ENCODE results near the gene CARD16. TPM values are rescaled to one million over a fixed set of nuclear protein-coding genes. Genes with fewer than 3 reads are reported as not detected.

CARD16 gene
- total RNA-seq, 6 experiments from 2014 or later, result 6.4 to 11.2 (median 9.4) TPM

DNA sequence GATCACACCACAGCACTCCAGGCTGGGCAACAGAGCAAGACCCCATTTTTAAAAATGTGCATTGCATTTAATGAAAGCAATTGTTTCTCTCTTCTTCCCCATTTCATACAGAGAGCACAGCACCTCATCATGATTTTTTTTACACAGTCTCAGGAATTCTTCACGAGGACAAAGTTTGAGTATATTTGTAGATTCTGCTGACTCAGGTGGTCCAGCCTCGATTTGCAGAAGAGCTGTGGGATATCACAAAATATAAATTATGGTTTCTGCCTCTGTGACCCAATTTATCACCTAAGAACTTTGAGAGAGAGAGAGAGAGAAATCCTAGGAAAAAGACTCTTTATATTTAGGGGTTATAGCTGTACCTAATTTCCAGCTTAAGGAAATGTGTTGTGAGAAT lies 42.0 kb downstream of the CARD16 start:
- TF ChIP-seq, protein P1, sequence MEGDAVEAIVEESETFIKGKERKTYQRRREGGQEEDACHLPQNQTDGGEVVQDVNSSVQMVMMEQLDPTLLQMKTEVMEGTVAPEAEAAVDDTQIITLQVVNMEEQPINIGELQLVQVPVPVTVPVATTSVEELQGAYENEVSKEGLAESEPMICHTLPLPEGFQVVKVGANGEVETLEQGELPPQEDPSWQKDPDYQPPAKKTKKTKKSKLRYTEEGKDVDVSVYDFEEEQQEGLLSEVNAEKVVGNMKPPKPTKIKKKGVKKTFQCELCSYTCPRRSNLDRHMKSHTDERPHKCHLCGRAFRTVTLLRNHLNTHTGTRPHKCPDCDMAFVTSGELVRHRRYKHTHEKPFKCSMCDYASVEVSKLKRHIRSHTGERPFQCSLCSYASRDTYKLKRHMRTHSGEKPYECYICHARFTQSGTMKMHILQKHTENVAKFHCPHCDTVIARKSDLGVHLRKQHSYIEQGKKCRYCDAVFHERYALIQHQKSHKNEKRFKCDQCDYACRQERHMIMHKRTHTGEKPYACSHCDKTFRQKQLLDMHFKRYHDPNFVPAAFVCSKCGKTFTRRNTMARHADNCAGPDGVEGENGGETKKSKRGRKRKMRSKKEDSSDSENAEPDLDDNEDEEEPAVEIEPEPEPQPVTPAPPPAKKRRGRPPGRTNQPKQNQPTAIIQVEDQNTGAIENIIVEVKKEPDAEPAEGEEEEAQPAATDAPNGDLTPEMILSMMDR (IDR thresholded peaks at IDR 0.05), result no peak
- no peaks in the 10 kb centered on the region; the same call in 1 of the 2 replicates for H3K27me3 Mint-ChIP-seq (ENCODE audit: insufficient read depth)
- H3K36me3 Mint-ChIP-seq (ENCODE audit: low read depth), result peaks cover 5% of the 10 kb centered on the region
- H3K4me3 Mint-ChIP-seq, result no peak overlapping the region
- peaks cover 4% of the 10 kb centered on the region; the same call in 1 of the 2 replicates for H3K9me3 Mint-ChIP-seq
- no peak for DNase-seq
- H3K4me1 Mint-ChIP-seq (ENCODE audit: low read depth), result peaks cover 25% of the 10 kb centered on the region
- no peak overlapping the region for H3K27ac Mint-ChIP-seq

DNA sequence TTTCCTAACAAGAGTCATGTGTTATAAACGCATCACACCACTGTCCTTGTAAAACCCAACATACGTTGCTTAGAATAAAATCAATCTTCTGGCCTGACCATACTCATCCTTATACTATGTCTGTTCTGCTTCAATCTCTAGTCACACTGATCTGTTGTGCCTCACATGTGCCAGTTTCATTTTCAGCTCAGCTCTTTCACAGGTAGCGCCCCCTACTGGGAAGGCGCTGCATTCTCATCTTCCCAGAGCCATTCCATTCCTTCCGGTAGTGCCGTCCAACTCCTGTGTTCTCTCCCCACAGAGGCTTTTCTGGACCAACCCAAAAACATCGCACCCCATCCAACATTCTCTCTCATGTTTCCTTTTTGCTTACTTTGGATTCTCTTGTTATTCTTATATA lies 44.3 kb downstream of the CARD16 start:
- Mint-ChIP-seq H3K27me3 (ENCODE audit: insufficient read depth) (no peaks in the 10 kb centered on the region; the same call in 1 of the 2 replicates), H3K36me3 (ENCODE audit: low read depth) (peaks cover 5% of the 10 kb centered on the region), H3K27ac (no peak overlapping the region), H3K9me3 (peaks cover 4% of the 10 kb centered on the region; the same call in 1 of the 2 replicates), H3K4me1 (ENCODE audit: low read depth) (peaks cover 25% of the 10 kb centered on the region), H3K4me3 (no peak overlapping the region)
- DNase-seq, result no peak
- TF ChIP-seq, protein P1 (IDR thresholded peaks at IDR 0.05), result peak; percentile 68

DNA sequence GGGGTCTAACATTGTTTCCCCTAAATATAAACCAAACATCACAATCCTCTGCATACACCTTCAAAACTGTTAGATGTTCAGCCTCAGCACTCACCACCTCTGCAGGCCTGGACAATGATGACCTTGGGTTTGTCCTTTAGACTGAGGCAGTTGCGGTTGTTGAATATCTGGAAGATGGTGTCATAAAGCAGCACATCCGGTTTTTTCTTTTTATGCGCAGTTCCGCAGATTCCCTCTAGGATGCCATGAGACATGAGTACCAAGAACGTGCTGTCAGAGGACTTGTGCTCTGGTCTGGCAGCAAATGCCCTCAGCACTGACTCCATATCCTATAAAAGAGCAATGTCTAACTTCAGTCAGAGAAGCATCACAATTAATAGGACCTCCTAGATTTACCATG lies 45.0 kb downstream of the CARD16 start:
- Mint-ChIP-seq H3K27me3 (ENCODE audit: insufficient read depth) (no peaks in the 10 kb centered on the region; the same call in 1 of the 2 replicates), H3K9me3 (peaks cover 4% of the 10 kb centered on the region; the same call in 1 of the 2 replicates), H3K4me1 (ENCODE audit: low read depth) (peaks cover 19% of the 10 kb centered on the region), H3K27ac (no peak overlapping the region), H3K36me3 (ENCODE audit: low read depth) (peaks cover 5% of the 10 kb centered on the region), H3K4me3 (no peak overlapping the region)
- DNase-seq, result no peak
- TF ChIP-seq, protein P1 (IDR thresholded peaks at IDR 0.05), result no peak

DNA sequence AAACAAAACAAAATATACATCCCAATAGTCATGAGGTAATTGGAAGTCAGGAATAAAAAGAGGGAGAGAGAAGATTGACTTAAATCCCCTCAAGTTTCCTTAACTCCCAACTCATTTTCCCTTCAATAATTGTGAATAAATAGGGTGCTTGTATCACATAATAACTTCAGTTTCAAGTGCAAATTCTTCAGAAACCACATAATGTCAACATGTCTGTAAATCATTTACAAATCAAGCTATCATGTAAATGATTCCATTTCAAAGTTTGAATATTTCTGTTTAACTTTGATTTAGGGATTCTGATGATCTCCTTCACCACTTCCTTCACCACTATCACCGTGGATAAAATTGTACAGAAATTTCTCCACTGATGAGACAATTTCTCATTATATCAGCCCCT lies 45.4 kb downstream of the CARD16 start:
- Mint-ChIP-seq H3K9me3 (peaks cover 4% of the 10 kb centered on the region; the same call in 1 of the 2 replicates), H3K27ac (no peak overlapping the region), H3K4me3 (no peak overlapping the region), H3K36me3 (ENCODE audit: low read depth) (peaks cover 5% of the 10 kb centered on the region), H3K4me1 (ENCODE audit: low read depth) (peaks cover 14% of the 10 kb centered on the region), H3K27me3 (ENCODE audit: insufficient read depth) (no peaks in the 10 kb centered on the region; the same call in 1 of the 2 replicates)
- TF ChIP-seq, protein P1 (IDR thresholded peaks at IDR 0.05), result no peak
- DNase-seq, result no peak

DNA sequence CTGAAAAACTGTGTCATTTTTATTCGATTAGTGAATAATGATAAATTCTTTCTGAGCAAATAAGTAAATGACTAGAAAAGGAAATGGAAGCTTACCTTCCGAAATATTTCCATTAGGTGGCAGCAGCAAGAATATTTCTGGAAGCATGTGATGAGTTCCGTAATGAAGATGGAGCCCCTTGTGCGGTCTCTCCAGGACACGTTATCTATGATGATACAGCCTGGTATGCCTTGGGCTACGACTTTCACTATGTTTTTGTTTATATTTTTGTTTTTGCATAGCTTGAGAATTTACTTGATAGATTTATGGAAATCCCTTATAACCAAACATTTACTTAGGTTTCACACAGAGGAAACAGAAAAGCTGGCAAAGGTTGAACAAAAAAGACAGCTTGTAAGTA lies 47.8 kb downstream of the CARD16 start:
- Mint-ChIP-seq H3K9me3 (peaks cover 4% of the 10 kb centered on the region; the same call in 1 of the 2 replicates), H3K27ac (no peak overlapping the region), H3K27me3 (ENCODE audit: insufficient read depth) (no peaks in the 10 kb centered on the region; the same call in 1 of the 2 replicates), H3K36me3 (ENCODE audit: low read depth) (peaks cover 5% of the 10 kb centered on the region), H3K4me3 (no peak overlapping the region), H3K4me1 (ENCODE audit: low read depth) (peaks cover 8% of the 10 kb centered on the region)
- TF ChIP-seq, protein P1 (IDR thresholded peaks at IDR 0.05), result peak; percentile 21
- no peak for DNase-seq
